ENCODE data around the gene COPS3. TPM values are rescaled to one million over a fixed set of nuclear protein-coding genes. Genes with fewer than 3 reads are reported as not detected.

Gene COPS3
- total and polyA plus RNA-seq, 9 of the 15 experiments (the other 6 are each of a cell fraction or from before 2014, with no cell fraction given) = 92.4 to 295 (median 167) TPM

DNA sequence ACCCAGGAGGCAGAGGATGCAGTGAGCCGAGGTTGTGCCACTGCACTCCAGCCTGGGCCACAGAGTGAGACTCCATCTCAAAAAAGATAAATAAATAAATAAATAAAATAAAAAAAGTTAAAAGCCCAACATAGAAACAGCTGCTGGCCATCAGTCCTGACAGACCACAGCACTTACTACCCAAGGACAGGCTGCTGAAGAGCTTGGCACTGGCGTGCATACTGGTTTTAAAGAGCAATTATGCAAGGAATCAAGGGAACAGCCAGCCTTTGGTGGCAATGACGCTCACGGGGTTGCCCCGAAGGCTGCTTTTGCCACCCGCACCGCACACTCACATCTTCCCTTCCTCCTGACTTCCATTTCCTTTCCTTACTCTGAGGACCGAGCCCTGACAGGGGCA is 79.1 kb downstream of the COPS3 start (continued):
- TF ChIP-seq, protein P1, sequence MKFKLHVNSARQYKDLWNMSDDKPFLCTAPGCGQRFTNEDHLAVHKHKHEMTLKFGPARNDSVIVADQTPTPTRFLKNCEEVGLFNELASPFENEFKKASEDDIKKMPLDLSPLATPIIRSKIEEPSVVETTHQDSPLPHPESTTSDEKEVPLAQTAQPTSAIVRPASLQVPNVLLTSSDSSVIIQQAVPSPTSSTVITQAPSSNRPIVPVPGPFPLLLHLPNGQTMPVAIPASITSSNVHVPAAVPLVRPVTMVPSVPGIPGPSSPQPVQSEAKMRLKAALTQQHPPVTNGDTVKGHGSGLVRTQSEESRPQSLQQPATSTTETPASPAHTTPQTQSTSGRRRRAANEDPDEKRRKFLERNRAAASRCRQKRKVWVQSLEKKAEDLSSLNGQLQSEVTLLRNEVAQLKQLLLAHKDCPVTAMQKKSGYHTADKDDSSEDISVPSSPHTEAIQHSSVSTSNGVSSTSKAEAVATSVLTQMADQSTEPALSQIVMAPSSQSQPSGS (CRISPR knock-in tag; IDR thresholded peaks at IDR 0.05) = no peak
- TF ChIP-seq, protein P2, sequence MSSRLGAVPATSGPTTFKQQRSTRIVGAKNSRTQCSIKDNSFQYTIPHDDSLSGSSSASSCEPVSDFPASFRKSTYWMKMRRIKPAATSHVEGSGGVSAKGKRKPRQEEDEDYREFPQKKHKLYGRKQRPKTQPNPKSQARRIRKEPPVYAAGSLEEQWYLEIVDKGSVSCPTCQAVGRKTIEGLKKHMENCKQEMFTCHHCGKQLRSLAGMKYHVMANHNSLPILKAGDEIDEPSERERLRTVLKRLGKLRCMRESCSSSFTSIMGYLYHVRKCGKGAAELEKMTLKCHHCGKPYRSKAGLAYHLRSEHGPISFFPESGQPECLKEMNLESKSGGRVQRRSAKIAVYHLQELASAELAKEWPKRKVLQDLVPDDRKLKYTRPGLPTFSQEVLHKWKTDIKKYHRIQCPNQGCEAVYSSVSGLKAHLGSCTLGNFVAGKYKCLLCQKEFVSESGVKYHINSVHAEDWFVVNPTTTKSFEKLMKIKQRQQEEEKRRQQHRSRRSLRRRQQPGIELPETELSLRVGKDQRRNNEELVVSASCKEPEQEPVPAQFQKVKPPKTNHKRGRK (tag; IDR thresholded peaks at IDR 0.05) = no peak

DNA sequence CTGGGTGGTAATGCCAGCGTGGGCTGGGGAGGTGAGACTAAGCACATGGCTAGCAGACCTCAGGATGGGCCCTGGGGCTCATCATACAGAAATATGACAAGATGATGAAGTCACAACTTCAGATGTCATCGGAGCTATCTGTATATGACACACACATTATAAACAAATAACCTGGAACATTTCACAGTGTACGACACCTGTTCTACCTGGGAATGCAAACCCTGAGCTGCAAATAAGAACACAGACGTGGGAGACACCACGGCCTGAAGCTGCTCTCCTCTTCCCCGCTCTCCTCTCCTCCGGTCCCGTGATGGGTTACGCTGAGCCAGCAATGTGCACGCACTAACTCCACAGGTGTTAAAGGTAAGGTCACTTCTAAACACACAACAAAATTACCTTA is 79.8 kb downstream of the COPS3 start:
- Histone ChIP-seq H3K27me3 (ENCODE audit: control insufficient read depth in 2 of 2, insufficient read depth in 2 of 2, low read length in 2 of 2) (no peaks in the 10 kb centered on the region), H3K27ac (ENCODE audit: extremely low read depth, low read depth, low read length) (no peak overlapping the region), H3K9me1 (ENCODE audit: control insufficient read depth, insufficient read depth, low read length) (no peaks in the 10 kb centered on the region), H3K79me2 (ENCODE audit: control insufficient read depth, insufficient read depth, low read length) (peaks cover 47% of the 10 kb centered on the region), H3K4me3 (no peak overlapping the region), H3K4me2 (ENCODE audit: insufficient read depth, low read length) (no peak overlapping the region), H3K9me3 (replicated peaks; ENCODE audit: control insufficient read depth, insufficient read depth, low read depth, low read length) (no peaks in the 10 kb centered on the region), H3K4me1 (replicated peaks in 1 of 2; ENCODE audit: control insufficient read depth in 2 of 2, insufficient read depth in 2 of 2, low read length in 2 of 2) (peaks cover 10 to 30% of the 10 kb centered on the region in 2 experiments; a peak in 4 of 5 replicates), H3K36me3 (ENCODE audit: control insufficient read depth, insufficient read depth, low read length) (peaks cover 48% of the 10 kb centered on the region; the same call in 2 of the 3 replicates), H3K9ac (ENCODE audit: insufficient read depth in 1 of 2, low read depth in 2 of 2, low read length in 2 of 2) (no peak overlapping the region), H4K20me1 (replicated peaks; ENCODE audit: control insufficient read depth, insufficient read depth, low read length) (no peaks in the 10 kb centered on the region), H2AFZ (ENCODE audit: low read depth, low read length) (no peak overlapping the region)
- ChIA-PET CTCF (ENCODE audit: low intra/inter-chr PET ratio) (no interaction called here), POLR2A (interaction anchor here (1.2 to 2.1 kb wide), 2 partner anchors 9 to 11 kb away, joined by 3 to 5 read pairs; no protein-coding TSS in a partner anchor)
- intact Hi-C loops (cut with micrococcal nuclease) (no loop called here), in situ Hi-C loops (cut with MboI) (no loop called here)
- BruUV-seq (replicated peaks) = no TSS peak
- ATAC-seq (no peak), DNase-seq (ENCODE audit: extremely low read depth in 1 of 4, low spot score in 3 of 4) (no peak), FAIRE-seq (no peak)
- 69% methylated on average over 4 of the region's 10 CpGs for WGBS (ENCODE audit: insufficient coverage, low coverage, missing lambda C conversion rate)
- TF ChIP-seq ZZZ3 (IDR thresholded peaks at IDR 0.05) (no peak), TFAM (CRISPR knock-in tag; conservative IDR thresholded peaks at IDR 0.05) (no peak), GATA2 (CRISPR knock-in tag; IDR thresholded peaks at IDR 0.05) (no peak), RBM15 (IDR thresholded peaks at IDR 0.05; ENCODE audit: insufficient read depth, low read length) (no peak), ZNF445 (CRISPR knock-in tag; IDR thresholded peaks at IDR 0.05; ENCODE audit: low read depth) (no peak), SAP30 (IDR thresholded peaks at IDR 0.05; ENCODE audit: borderline replicate concordance, insufficient read depth, low read depth, low read length, poor library complexity, severe bottlenecking) (no peak), HEY1 (CRISPR knock-in tag; IDR thresholded peaks at IDR 0.05; ENCODE audit: borderline replicate concordance) (no peak), KLF10 (CRISPR knock-in tag; IDR thresholded peaks at IDR 0.05) (no peak)
- TF ChIP-seq, protein P3, sequence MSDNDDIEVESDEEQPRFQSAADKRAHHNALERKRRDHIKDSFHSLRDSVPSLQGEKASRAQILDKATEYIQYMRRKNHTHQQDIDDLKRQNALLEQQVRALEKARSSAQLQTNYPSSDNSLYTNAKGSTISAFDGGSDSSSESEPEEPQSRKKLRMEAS (CRISPR knock-in tag; IDR thresholded peaks at IDR 0.05) = no peak
- TF ChIP-seq, protein P4, sequence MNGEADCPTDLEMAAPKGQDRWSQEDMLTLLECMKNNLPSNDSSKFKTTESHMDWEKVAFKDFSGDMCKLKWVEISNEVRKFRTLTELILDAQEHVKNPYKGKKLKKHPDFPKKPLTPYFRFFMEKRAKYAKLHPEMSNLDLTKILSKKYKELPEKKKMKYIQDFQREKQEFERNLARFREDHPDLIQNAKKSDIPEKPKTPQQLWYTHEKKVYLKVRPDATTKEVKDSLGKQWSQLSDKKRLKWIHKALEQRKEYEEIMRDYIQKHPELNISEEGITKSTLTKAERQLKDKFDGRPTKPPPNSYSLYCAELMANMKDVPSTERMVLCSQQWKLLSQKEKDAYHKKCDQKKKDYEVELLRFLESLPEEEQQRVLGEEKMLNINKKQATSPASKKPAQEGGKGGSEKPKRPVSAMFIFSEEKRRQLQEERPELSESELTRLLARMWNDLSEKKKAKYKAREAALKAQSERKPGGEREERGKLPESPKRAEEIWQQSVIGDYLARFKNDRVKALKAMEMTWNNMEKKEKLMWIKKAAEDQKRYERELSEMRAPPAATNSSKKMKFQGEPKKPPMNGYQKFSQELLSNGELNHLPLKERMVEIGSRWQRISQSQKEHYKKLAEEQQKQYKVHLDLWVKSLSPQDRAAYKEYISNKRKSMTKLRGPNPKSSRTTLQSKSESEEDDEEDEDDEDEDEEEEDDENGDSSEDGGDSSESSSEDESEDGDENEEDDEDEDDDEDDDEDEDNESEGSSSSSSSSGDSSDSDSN (IDR thresholded peaks at IDR 0.05; ENCODE audit: borderline replicate concordance in 1 of 2, low read depth in 2 of 2, low read length in 2 of 2) = no peak
- TF ChIP-seq, protein P5, sequence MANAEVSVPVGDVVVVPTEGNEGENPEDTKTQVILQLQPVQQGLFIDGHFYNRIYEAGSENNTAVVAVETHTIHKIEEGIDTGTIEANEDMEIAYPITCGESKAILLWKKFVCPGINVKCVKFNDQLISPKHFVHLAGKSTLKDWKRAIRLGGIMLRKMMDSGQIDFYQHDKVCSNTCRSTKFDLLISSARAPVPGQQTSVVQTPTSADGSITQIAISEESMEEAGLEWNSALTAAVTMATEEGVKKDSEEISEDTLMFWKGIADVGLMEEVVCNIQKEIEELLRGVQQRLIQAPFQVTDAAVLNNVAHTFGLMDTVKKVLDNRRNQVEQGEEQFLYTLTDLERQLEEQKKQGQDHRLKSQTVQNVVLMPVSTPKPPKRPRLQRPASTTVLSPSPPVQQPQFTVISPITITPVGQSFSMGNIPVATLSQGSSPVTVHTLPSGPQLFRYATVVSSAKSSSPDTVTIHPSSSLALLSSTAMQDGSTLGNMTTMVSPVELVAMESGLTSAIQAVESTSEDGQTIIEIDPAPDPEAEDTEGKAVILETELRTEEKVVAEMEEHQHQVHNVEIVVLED (CRISPR knock-in tag; IDR thresholded peaks at IDR 0.05) = no peak

Measured in K562 (cell line).